ENCODE data around the gene PEX5L.

The PEX5L gene

DNA sequence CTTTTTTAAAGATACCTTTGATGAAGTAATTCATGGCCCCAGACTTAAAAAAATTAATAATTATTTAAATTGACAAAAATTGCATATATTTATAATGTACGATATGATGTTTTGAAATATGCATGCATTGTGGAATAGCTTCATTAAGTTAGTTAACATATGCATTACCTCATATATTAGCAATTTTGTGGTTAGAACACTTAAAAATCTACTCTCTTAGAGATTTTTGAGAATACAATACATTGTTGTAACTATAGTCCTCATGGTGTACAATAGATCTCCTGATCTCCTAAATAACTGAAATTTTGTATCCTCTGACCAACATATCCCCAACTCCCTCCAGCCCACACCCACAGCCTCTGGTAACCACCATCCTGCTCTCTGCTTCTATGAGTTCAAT is 104.1 kb downstream of the PEX5L start:
- TF ChIP-seq GATA1 (IDR thresholded peaks at IDR 0.05; ENCODE audit: low read depth, low read length) (no peak), POLR2A (IDR thresholded peaks at IDR 0.05; ENCODE audit: low read length) (no peak)
- no peak for DNase-seq

DNA sequence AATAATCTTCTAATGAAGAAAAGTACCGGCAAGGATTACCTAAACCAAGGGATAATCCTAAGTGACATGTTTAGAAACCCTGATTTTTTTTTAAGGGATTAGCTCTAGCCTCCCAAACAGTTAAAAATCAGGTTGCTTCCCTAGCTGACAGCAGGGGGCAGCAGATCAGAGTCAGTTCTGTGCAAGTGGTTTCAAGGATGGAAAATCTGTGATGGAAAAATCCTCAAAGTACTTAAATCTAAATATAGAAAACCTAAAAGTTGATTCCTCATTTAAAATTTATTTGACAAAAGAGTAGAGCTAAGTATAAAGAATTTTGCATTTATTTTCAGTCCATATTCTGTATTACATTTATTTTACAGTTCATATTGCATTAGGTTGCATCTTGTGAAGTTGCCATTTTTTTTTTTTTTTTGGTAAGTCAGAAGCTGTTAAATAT is 107.6 kb downstream of the PEX5L start:
- no peak for TF ChIP-seq GATA1 (IDR thresholded peaks at IDR 0.05; ENCODE audit: low read depth, low read length)
- no peak for TF ChIP-seq POLR2A (IDR thresholded peaks at IDR 0.05; ENCODE audit: low read length)
- DNase-seq = peak; percentile 39 to 68

DNA sequence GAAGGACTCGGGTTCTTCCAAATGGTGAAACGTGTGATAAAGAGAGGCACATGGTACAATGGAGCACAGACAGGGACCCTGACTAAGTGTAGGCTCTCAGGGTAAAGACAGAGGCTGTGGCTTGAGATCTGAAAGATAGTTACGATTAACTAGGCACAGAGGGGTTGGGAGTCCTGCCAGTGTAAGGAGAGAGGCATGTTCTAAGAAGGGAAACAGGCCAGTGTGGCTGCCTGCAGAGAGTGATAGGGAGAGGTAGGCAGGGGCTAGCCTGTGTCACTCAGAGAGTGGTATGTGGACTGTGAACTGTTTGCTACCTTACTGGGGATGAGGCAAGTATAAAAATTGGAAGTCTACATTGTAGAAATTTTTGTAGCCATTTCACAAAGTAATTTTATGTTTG is 109.5 kb downstream of the PEX5L start:
- TF ChIP-seq GATA1 (IDR thresholded peaks at IDR 0.05; ENCODE audit: low read depth, low read length) (no peak), POLR2A (IDR thresholded peaks at IDR 0.05; ENCODE audit: low read length) (no peak)

DNA sequence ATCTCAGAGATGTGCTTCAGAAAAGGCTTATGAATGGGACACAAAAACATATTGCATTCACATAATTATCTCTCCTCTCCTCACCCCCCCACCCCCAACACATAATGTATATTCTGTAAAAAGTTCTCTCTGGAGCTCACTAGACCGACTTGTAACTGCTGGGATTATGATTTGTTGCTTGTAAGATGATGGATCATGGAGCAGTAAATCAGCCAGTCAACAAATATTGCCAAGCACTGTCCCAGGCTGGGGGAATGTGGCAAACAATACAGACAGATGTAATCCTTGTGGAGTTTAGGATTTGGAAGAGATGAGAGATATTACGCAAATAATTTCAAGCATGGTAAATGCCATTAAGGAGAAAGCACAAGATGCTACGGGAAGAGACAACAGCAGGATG is 114.8 kb downstream of the PEX5L start:
- TF ChIP-seq GATA1 (IDR thresholded peaks at IDR 0.05; ENCODE audit: low read depth, low read length) (no peak), POLR2A (IDR thresholded peaks at IDR 0.05; ENCODE audit: low read length) (no peak)
- DNase-seq = no peak

More for the DNA sequence above, 109.5 kb downstream of the PEX5L start:
- no peak for DNase-seq

DNA sequence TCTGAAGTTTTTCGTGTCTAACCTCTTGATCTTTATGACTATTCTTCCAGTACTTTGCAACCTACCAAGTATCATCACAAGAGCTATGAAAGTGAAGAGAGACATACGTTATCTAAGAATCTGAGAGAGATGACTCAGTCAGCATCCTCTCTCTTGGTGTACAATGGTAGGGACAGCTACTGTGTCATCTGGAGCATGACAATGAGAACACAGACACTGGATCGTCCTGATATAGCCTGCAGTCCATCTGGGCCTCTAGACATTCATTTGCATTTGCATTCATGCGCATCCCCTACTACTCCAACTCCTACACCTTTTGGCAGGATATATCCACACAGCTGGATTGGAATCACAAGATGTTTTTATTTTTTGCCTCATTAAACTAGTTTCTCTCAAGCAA is 115.2 kb downstream of the PEX5L start:
- no peak for DNase-seq
- TF ChIP-seq GATA1 (IDR thresholded peaks at IDR 0.05; ENCODE audit: low read depth, low read length) = no peak
- no peak for TF ChIP-seq POLR2A (IDR thresholded peaks at IDR 0.05; ENCODE audit: low read length)

DNA sequence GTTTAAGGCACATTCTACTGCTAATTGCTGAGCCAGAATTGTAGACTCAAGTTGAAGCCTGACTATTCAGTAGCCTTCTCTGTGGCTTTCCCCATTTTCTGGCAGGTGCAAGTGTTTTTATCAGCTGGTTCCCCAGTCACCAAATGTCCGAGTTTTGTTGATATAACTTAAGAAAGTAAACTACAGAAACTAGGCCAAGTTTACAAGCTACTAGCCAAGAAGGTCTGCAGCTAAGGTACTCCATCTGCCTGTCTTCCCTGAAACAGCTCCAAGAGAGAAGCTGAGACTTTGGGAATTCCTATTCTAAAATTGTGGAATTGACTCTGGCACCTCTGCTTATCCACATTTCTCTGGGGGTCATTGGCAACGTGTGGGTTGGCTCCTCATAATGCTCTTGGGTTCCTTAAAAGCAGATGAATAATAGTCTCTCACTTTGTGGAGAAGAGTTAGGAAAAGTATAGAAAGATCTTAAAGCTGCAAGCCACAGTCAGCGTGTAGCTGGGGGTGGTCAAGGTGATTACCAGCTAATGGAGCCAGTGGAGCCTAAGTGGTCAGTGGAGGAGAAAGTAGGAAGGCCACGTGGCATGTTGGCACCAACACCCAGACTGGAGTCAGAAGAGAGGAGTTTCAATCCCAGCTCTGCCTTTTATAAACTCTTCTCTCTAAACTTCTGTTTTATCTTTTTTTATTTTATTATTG is 128.8 kb downstream of the PEX5L start:
- no peak for TF ChIP-seq GATA1 (IDR thresholded peaks at IDR 0.05; ENCODE audit: low read depth, low read length)
- TF ChIP-seq POLR2A (IDR thresholded peaks at IDR 0.05; ENCODE audit: low read length) = no peak
- no peak for DNase-seq

DNA sequence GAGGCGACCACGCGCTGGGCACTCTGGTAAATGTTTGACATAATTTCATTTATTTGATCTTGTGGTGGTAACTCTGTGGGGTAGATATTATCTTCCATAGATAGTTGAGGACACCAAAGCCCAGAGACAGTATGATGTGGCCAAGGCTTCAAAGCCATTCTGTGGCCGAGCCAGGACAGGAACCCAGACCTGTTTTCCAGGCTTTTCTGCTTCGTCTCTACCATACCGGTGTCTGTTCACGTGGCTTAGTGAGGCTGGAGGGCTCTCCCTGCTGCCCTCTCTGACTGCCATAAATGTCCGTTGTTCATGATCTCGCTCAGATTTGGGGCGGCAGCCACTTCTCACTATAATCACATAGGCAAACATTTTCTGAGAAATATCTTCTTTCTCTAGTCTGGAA is 134.7 kb downstream of the PEX5L start:
- DNase-seq = no peak
- TF ChIP-seq GATA1 (IDR thresholded peaks at IDR 0.05; ENCODE audit: low read depth, low read length) (no peak), POLR2A (IDR thresholded peaks at IDR 0.05; ENCODE audit: low read length) (no peak)

DNA sequence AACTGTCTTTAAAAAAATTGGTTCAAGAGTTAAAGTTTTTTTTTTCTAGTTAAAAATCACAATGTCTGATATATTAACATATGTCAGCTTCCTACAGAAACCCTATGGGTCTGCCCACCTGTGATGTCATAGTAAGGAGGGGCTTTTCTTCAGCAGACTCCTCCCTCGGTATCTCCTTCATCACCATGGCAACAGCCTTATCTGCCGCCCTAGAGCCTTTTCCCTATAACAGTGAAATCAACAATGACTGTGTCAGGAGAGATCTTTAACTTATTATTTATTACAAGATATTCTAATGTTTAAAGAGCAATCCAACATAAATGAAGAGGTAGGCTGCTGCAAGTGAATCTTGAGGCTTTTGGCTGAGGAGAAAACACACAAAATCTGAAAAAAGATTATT is 138.7 kb downstream of the PEX5L start:
- peak; percentile 86 to 88 for DNase-seq
- TF ChIP-seq GATA1 (IDR thresholded peaks at IDR 0.05; ENCODE audit: low read depth, low read length) (no peak), POLR2A (IDR thresholded peaks at IDR 0.05; ENCODE audit: low read length) (no peak)

DNA sequence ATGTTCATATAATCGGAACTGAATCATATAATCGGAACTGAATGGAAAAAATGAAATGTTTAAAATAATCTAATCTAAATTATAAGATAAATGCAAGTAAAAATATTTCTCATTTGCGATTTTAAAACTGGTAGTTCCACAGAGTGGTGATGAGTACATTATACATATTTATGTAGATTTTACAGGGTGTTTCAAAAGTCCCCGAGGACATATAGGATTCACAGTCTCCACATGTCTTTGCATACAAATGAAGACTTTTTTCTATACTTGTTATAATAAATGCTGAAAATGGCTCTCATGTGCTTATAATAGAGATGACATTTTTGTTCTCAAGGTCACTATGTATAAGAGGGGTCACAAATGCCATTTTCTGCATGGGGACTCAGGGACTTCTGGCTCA is 139.5 kb downstream of the PEX5L start:
- TF ChIP-seq GATA1 (IDR thresholded peaks at IDR 0.05; ENCODE audit: low read depth, low read length) (no peak), POLR2A (IDR thresholded peaks at IDR 0.05; ENCODE audit: low read length) (no peak)
- DNase-seq = no peak

DNA sequence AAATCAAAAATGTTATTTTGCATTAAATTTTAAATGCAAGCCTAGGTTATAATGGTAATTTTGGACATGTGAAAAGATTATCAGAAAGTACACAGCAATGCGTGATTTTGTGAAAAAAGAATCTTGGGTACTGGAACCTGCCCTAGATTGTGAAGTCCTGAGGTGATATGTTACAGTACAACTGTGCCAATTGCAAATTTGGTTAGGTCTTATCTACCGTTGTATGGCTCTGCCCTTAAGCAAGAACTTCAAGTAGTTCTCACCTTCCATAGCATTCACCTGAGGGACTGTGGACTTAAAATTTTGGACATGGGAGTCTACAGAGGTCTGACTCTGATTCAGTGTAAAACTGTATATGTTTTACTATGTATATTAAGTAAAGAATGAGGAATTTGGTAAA is 140.2 kb downstream of the PEX5L start:
- no peak for DNase-seq
- TF ChIP-seq GATA1 (IDR thresholded peaks at IDR 0.05; ENCODE audit: low read depth, low read length) (no peak), POLR2A (IDR thresholded peaks at IDR 0.05; ENCODE audit: low read length) (no peak)

DNA sequence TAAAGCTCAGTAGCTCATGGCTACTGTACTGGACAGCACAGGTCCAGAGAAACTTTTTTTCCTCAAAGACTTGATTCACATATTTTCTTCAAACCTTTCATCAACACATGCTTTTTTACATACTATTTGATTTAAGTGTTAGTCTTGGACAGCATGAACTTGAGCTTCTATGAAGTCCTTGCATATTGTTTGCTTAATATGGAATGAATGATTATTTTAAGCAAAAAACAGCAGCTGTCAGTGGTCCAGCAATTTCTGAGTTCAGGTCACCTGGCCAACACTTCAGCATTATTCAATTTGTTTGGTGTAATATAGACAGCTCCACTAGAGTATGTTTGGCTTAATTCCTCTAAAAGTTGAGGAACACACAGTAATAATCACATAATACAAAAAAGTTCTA is 141.4 kb downstream of the PEX5L start:
- no peak for DNase-seq
- TF ChIP-seq POLR2A (IDR thresholded peaks at IDR 0.05; ENCODE audit: low read length) (no peak), GATA1 (IDR thresholded peaks at IDR 0.05; ENCODE audit: low read depth, low read length) (no peak)

DNA sequence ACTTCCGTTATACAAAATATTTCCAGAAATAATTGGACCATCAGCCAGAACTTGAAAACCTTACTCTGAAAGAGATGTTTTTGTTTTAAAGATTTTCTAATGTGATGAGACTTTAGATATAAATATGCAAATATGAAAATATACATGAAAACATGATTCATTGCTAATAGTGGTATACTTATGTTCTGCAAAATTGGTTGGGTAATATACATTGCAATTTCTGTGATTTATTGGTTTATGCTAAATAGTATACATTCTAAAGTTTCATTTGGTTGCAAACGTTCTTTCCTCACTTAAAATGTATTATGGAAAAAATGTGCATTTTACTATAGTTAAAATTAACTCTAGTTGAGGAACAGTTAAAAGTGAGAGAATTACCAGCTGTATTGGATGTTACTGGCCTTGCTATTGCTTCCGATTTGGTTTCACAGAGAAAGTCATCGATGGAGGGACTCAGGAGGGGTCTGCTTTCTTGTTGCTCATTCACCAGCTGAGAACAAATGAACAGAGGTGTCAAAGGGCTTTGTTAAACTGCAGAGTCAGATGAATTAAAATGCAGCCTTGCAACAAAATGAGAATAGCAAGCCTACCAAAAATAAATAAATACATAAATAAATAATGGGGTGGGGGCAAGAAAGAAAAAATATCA is 149.3 kb downstream of the PEX5L start:
- DNase-seq = no peak
- TF ChIP-seq GATA1 (IDR thresholded peaks at IDR 0.05; ENCODE audit: low read depth, low read length) (no peak), POLR2A (IDR thresholded peaks at IDR 0.05; ENCODE audit: low read length) (no peak)

DNA sequence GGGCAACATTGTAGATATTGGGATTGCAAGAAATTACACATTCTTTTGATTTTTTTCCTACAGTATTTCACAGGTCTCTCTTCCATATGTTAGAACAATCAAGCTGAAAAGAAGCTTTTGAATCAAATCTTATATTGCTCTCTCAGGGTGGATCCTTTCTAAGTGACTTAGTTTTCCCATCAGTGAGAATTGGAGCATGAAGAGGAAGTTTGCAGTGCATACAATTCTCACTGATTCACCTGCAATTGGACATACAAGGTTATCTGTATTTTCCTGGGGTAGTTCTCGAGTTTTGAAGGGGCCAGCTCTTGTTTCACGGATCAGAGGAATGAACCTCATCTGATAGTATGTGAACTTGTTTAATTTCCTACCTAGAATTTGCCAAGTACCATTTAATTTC is 150.8 kb downstream of the PEX5L start:
- no peak for DNase-seq
- no peak for TF ChIP-seq POLR2A (IDR thresholded peaks at IDR 0.05; ENCODE audit: low read length)
- TF ChIP-seq GATA1 (IDR thresholded peaks at IDR 0.05; ENCODE audit: low read depth, low read length) = no peak

DNA sequence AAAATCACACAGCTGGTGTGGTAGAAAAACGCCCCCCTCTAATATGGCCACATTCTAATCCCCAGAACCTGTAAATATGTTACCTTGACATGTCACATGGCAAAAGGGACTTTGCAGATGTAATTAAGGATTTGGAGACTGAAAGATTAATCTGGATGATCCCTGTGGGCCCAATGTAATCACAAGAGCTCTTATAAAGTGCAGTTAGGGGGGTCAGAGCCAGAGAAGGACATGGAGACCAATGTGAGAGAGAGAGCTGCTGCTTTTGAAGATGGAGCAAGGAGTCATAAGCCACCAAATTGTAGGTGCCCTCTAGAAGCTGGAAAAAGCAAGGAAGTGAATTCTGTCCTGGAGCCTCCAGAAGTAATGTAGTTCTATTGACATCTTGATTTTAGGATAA is 152.6 kb downstream of the PEX5L start:
- DNase-seq = no peak
- TF ChIP-seq GATA1 (IDR thresholded peaks at IDR 0.05; ENCODE audit: low read depth, low read length) (no peak), POLR2A (IDR thresholded peaks at IDR 0.05; ENCODE audit: low read length) (no peak)

DNA sequence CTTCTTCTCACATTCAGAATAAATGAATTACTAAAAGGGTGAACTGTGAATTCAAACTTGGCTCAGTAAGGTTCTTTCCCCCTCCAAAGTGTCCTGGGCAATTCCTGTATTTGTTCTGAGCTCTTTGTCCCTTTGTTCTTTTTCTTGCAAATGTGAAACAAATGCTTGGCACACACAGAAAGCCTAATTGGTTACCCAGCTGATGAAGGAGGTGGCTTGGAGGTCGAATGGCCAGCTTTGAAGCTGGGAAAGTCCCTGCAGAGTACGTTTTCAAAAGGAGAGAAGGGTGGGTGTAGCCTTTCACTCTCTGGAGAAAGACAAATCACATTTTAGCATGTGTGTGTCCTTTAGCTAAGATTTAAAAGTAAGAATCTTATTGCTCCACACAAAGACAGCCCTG is 154.4 kb downstream of the PEX5L start:
- no peak for TF ChIP-seq POLR2A (IDR thresholded peaks at IDR 0.05; ENCODE audit: low read length)
- no peak for TF ChIP-seq GATA1 (IDR thresholded peaks at IDR 0.05; ENCODE audit: low read depth, low read length)
- DNase-seq = no peak
